HG02610 (cell line): ENCODE data around the gene TMEM101.
"Not testable (repeated sequence)": the region's sequence is repeated elsewhere in the genome, so short reads cannot be mapped to it uniquely, and the experiment has no call there.

Experiments used
- ATAC-seq: cut with Tn5 transposase; IDR thresholded peaks from one replicate; pipeline ENCODE4 v1.9.1; 2021; ENCODE audit warnings: mild to moderate bottlenecking, moderate library complexity; ENCODE audit not compliant: unreplicated experiment

TMEM101 gene

GRCh38 chr17:44024271-44024663 lies 9.5 kb upstream of the TMEM101 start:
- no peak for ATAC-seq

- no peak for ATAC-seq
Measured at GRCh38 chr17:44023545-44024270, 8.9 kb upstream of the TMEM101 start.

- ATAC-seq: no peak
Measured at GRCh38 chr17:44022246-44022645, 7.5 kb upstream of the TMEM101 start.

- ATAC-seq: not testable (repeated sequence)
Measured at GRCh38 chr17:44021227-44021626, 6.5 kb upstream of the TMEM101 start.

- no peak for ATAC-seq
Measured at GRCh38 chr17:44014133-44014436, 678 bp downstream of the TMEM101 start.

GRCh38 chr17:44012874-44013273 lies 1.9 kb downstream of the TMEM101 start:
- no peak for ATAC-seq

- no peak for ATAC-seq
Measured at GRCh38 chr17:44012391-44012790, 2.4 kb downstream of the TMEM101 start.

- no peak for ATAC-seq
Measured at GRCh38 chr17:44011876-44012275, 2.9 kb downstream of the TMEM101 start.

GRCh38 chr17:44010966-44011647 lies 3.7 kb downstream of the TMEM101 start:
- no peak for ATAC-seq

GRCh38 chr17:44008205-44008909 lies 6.4 kb downstream of the TMEM101 start:
- ATAC-seq: no peak

- no peak for ATAC-seq
Measured at GRCh38 chr17:44007346-44008204, 7.2 kb downstream of the TMEM101 start.

- ATAC-seq: peak; percentile 74
Measured at GRCh38 chr17:44006598-44007345, 8.0 kb downstream of the TMEM101 start.

GRCh38 chr17:44006272-44006597 lies 8.5 kb downstream of the TMEM101 start:
- ATAC-seq: no peak

GRCh38 chr17:44005527-44006271 lies 9.1 kb downstream of the TMEM101 start:
- no peak for ATAC-seq

- no peak for ATAC-seq
Measured at GRCh38 chr17:44004761-44005526, 9.8 kb downstream of the TMEM101 start.

- ATAC-seq: no peak
Measured at GRCh38 chr17:44004077-44004760, 10.5 kb downstream of the TMEM101 start, which contains the start of gene NAGS. Gene NAGS (plus strand): TSS chr17:44004622. CDS start chr17:44004664, 42 bp downstream.

- no peak for ATAC-seq
Measured at GRCh38 chr17:44002141-44002848, 12.5 kb downstream of the TMEM101 start.

- ATAC-seq: no peak
Measured at GRCh38 chr17:44001461-44001920, 13.3 kb downstream of the TMEM101 start.
